Neural progenitor cell (in vitro differentiated cells): Measurements from ENCODE around the gene SAMD4A. TPM values are rescaled to one million over a fixed set of nuclear protein-coding genes. Genes with fewer than 3 reads are reported as not detected.

Experiments used
- DNase-seq: peaks from one replicate; pipeline ENCODE4 v3.0.0-alpha.2; 2016; ENCODE audit warnings: low spot score
- H2AFZ ChIP-seq: fragments of 200-600 bp; sonication (generic); replicated peaks from 2 replicates; pipeline ENCODE4 v1.6.1; 2016; ENCODE audit warnings: antibody characterized with exemption
- H3F3A ChIP-seq: fragments of 200-600 bp; sonication (generic); 2 replicates; pipeline ENCODE4 v1.6.1; 2016; ENCODE audit warnings: antibody characterized with exemption, low read depth
- H3K27ac ChIP-seq: fragments of 200-600 bp; sonication (generic); 2 replicates; pipeline ENCODE4 v1.5.1; 2016; ENCODE audit warnings: mild to moderate bottlenecking
- H3K27me3 ChIP-seq: fragments of 200-600 bp; sonication (generic); 2 replicates; pipeline ENCODE4 v1.6.1; 2016; ENCODE audit warnings: mild to moderate bottlenecking, moderate library complexity
- H3K36me3 ChIP-seq: fragments of 200-600 bp; sonication (generic); 2 replicates; pipeline ENCODE4 v1.5.1; 2016
- H3K4me1 ChIP-seq: fragments of 200-600 bp; sonication (generic); 2 replicates; pipeline ENCODE4 v1.6.1; 2016; ENCODE audit warnings: mixed run types
- H3K4me2 ChIP-seq: fragments of 200-600 bp; sonication (generic); 2 replicates; pipeline ENCODE4 v1.6.1; 2016
- H3K4me3 ChIP-seq: fragments of 200-600 bp; sonication (generic); 2 replicates; pipeline ENCODE4 v1.5.1; 2016
- H3K79me2 ChIP-seq: fragments of 200-600 bp; sonication (generic); 2 replicates; pipeline ENCODE4 v1.6.1; 2016; ENCODE audit warnings: low read depth
- H3K9ac ChIP-seq: fragments of 200-600 bp; sonication (generic); 2 replicates; pipeline ENCODE4 v1.6.1; 2016
- H3K9me3 ChIP-seq: fragments of 200-600 bp; sonication (generic); 2 replicates; pipeline ENCODE4 v1.5.1; 2016; ENCODE audit warnings: low read depth
- H4K20me1 ChIP-seq: fragments of 200-600 bp; sonication (generic); 2 replicates; pipeline ENCODE4 v1.6.1; 2016; ENCODE audit warnings: low read depth
- H3K27ac Mint-ChIP-seq: 3 replicates; pipeline ENCODE4 v1.8.0; 2021; ENCODE audit warnings: mixed read lengths
- H3K27me3 Mint-ChIP-seq: 2 replicates; pipeline ENCODE4 v1.8.0; 2022; ENCODE audit warnings: low read depth, mild to moderate bottlenecking, inconsistent platforms, moderate library complexity, mixed read lengths; ENCODE audit not compliant: insufficient read depth
- H3K36me3 Mint-ChIP-seq: 3 replicates; pipeline ENCODE4 v1.8.0; 2021; ENCODE audit warnings: mixed read lengths
- H3K4me1 Mint-ChIP-seq: 3 replicates; pipeline ENCODE4 v1.8.0; 2021; ENCODE audit warnings: mixed read lengths
- H3K4me3 Mint-ChIP-seq: 3 replicates; pipeline ENCODE4 v1.8.0; 2021; ENCODE audit warnings: mild to moderate bottlenecking, moderate library complexity, mixed read lengths
- H3K9me3 Mint-ChIP-seq: 3 replicates; pipeline ENCODE4 v1.8.0; 2020; ENCODE audit warnings: mixed read lengths
- EZH2 ChIP-seq: fragments of 200-600 bp; sonication (generic); IDR thresholded peaks from 2 replicates; pipeline ENCODE4 v1.6.1; 2017; ENCODE audit warnings: antibody characterized with exemption, mild to moderate bottlenecking, moderate library complexity
- EZH2phosphoT487 ChIP-seq: fragments of 200-600 bp; sonication (generic); IDR thresholded peaks from 2 replicates; pipeline ENCODE4 v1.6.1; 2017; ENCODE audit warnings: antibody characterized with exemption
- total RNA-seq: library from RNA; depleted of rRNA; stranded (reverse); fragments of >200 nt; gene quantifications from 2 replicates; pipeline ENCODE4 v1.2.3, GENCODE V29; 2015; ENCODE audit warnings: low replicate concordance
- TF ChIP-seq, protein P1 (sequence below): fragments of 200-600 bp; sonication (generic); IDR thresholded peaks from 2 replicates; pipeline ENCODE4 v1.5.1; 2017; ENCODE audit warnings: antibody characterized with exemption, mild to moderate bottlenecking

The SAMD4A gene
- total RNA-seq, 1 donor from 2014 or later: 4.3 TPM

DNA sequence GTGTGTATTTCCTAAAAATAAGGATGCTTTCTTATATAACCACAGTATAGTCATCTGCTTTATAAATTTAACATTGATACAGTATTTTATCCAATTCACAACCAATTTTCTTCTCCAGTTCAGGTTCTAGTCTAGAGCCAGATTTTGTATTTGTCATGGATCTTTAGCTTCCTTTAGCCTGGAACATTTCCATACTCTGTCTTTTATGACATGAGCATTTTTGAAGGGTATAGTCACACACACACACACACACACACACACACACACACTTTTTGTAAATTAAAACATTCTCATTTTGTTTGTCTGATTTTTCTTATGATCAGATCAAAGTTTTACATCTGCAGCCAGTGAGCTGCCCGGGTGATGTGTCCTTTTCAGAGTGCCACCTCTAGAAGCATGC is 31.8 kb upstream of the SAMD4A start:
- no peak overlapping the region for H3K27ac ChIP-seq
- no peak overlapping the region for H3K27ac Mint-ChIP-seq
- H3K9me3 Mint-ChIP-seq: no peaks in the 10 kb centered on the region
- no peaks in the 10 kb centered on the region for H3K79me2 ChIP-seq
- TF ChIP-seq EZH2: no peak
- TF ChIP-seq, protein P1, sequence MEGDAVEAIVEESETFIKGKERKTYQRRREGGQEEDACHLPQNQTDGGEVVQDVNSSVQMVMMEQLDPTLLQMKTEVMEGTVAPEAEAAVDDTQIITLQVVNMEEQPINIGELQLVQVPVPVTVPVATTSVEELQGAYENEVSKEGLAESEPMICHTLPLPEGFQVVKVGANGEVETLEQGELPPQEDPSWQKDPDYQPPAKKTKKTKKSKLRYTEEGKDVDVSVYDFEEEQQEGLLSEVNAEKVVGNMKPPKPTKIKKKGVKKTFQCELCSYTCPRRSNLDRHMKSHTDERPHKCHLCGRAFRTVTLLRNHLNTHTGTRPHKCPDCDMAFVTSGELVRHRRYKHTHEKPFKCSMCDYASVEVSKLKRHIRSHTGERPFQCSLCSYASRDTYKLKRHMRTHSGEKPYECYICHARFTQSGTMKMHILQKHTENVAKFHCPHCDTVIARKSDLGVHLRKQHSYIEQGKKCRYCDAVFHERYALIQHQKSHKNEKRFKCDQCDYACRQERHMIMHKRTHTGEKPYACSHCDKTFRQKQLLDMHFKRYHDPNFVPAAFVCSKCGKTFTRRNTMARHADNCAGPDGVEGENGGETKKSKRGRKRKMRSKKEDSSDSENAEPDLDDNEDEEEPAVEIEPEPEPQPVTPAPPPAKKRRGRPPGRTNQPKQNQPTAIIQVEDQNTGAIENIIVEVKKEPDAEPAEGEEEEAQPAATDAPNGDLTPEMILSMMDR: no peak
- TF ChIP-seq EZH2phosphoT487: no peak
- no peak for DNase-seq
- no peak overlapping the region for H3K4me2 ChIP-seq
- H3K36me3 ChIP-seq: peaks cover 8% of the 10 kb centered on the region
- H4K20me1 ChIP-seq: peaks cover 6% of the 10 kb centered on the region
- H3K9me3 ChIP-seq: no peaks in the 10 kb centered on the region
- no peaks in the 10 kb centered on the region for H3K27me3 Mint-ChIP-seq
- no peak overlapping the region for H2AFZ ChIP-seq
- no peak overlapping the region for H3K4me3 Mint-ChIP-seq
- peaks cover 3% of the 10 kb centered on the region for H3K4me1 Mint-ChIP-seq
- H3F3A ChIP-seq: peaks cover 21% of the 10 kb centered on the region
- peaks cover 20% of the 10 kb centered on the region for H3K36me3 Mint-ChIP-seq
- no peak overlapping the region for H3K9ac ChIP-seq
- H3K27me3 ChIP-seq: no peaks in the 10 kb centered on the region
- H3K4me1 ChIP-seq: peaks cover 17% of the 10 kb centered on the region
- H3K4me3 ChIP-seq: no peak overlapping the region

DNA sequence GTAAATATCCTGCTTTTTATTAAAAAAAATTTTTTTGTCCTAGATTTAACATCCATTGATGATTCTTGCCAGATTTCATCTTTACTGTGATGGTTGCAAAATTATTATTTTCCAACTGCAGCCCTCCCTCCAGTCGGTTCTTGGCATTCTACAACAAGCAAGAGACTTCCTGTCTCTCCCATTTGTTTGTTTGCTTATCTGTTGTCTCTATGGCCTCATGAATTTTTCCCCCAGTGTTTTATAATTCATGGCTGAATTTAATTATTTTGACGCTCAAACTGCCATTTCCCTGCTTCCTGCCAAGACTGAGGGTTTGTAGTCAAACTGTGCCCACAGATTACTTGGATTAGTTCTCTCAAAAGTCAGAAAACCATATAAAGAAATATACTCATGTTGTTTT is 31.3 kb upstream of the SAMD4A start:
- Histone ChIP-seq H3K9me3 (no peaks in the 10 kb centered on the region), H3F3A (peaks cover 21% of the 10 kb centered on the region), H2AFZ (no peak overlapping the region), H4K20me1 (peaks cover 6% of the 10 kb centered on the region), H3K4me2 (no peak overlapping the region), H3K4me1 (peaks cover 17% of the 10 kb centered on the region), H3K36me3 (peaks cover 8% of the 10 kb centered on the region), H3K27ac (no peak overlapping the region), H3K4me3 (no peak overlapping the region), H3K9ac (no peak overlapping the region), H3K79me2 (no peaks in the 10 kb centered on the region), H3K27me3 (no peaks in the 10 kb centered on the region)
- no peak overlapping the region for H3K27ac Mint-ChIP-seq
- H3K36me3 Mint-ChIP-seq: peaks cover 23% of the 10 kb centered on the region
- DNase-seq: no peak
- H3K4me3 Mint-ChIP-seq: no peak overlapping the region
- H3K4me1 Mint-ChIP-seq: peaks cover 3% of the 10 kb centered on the region
- no peak for TF ChIP-seq EZH2phosphoT487
- no peak for TF ChIP-seq EZH2
- TF ChIP-seq, protein P1: no peak
- H3K27me3 Mint-ChIP-seq: no peaks in the 10 kb centered on the region
- no peaks in the 10 kb centered on the region for H3K9me3 Mint-ChIP-seq

DNA sequence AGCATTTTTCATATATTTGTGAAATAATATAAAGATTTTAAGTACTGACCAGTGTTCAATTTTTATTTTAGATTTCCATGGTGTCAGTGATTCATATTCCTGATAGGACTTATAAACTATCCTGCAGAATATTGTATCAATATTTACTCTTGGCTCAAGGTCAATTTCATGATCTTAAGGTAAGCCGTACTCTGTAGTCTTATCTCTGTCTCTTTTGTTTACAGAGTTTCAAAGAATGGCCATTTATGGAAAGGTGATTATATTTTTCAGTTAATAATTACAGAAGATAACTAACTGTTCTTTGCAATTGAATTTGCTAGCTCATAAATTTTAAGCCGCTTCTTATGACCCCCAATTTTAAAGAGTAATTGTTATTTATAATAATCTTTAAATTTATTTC is 29.3 kb upstream of the SAMD4A start:
- H4K20me1 ChIP-seq: no peaks in the 10 kb centered on the region
- H3K27ac Mint-ChIP-seq: no peak overlapping the region
- H3K9ac ChIP-seq: no peak overlapping the region
- no peaks in the 10 kb centered on the region for H3K9me3 Mint-ChIP-seq
- peaks cover 8% of the 10 kb centered on the region for H3K36me3 ChIP-seq
- no peaks in the 10 kb centered on the region for H3K27me3 ChIP-seq
- TF ChIP-seq EZH2 (no peak), EZH2phosphoT487 (no peak)
- TF ChIP-seq, protein P1: no peak
- no peak overlapping the region for H3K27ac ChIP-seq
- DNase-seq: no peak
- H3K27me3 Mint-ChIP-seq: no peaks in the 10 kb centered on the region
- H3K36me3 Mint-ChIP-seq: peaks cover 20% of the 10 kb centered on the region
- H3K4me1 ChIP-seq: peaks cover 8% of the 10 kb centered on the region
- H3K4me3 Mint-ChIP-seq: no peak overlapping the region
- no peaks in the 10 kb centered on the region for H3K9me3 ChIP-seq
- H2AFZ ChIP-seq: no peak overlapping the region
- peaks cover 3% of the 10 kb centered on the region for H3K4me1 Mint-ChIP-seq
- H3K79me2 ChIP-seq: no peaks in the 10 kb centered on the region
- peaks cover 6% of the 10 kb centered on the region for H3F3A ChIP-seq
- H3K4me2 ChIP-seq: no peak overlapping the region
- H3K4me3 ChIP-seq: no peak overlapping the region
